ENCODE results near the gene XPC.

Gene XPC

GRCh38 chr3:14145670-14146380 is 32.6 kb downstream of the XPC start:
- H3K36me3 ChIP-seq (ENCODE audit: insufficient read depth, low read length) = peaks cover 20% of the 10 kb centered on the region; the same call in 1 of the 2 replicates
- TF ChIP-seq EZH2 (IDR thresholded peaks at IDR 0.05; ENCODE audit: borderline replicate concordance, low read length) (no peak), CTCF (IDR thresholded peaks at IDR 0.05; ENCODE audit: low read length) (peak; percentile 6; the same call in 1 of the 2 replicates)
- H3F3A ChIP-seq (ENCODE audit: insufficient read depth, low read length) = no peaks in the 10 kb centered on the region
- H4K20me1 ChIP-seq (ENCODE audit: insufficient read depth, low read length) = no peaks in the 10 kb centered on the region
- no peak overlapping the region for H3K4me3 ChIP-seq (ENCODE audit: low read depth, low read length, poor library complexity, severe bottlenecking)
- H3K9ac ChIP-seq (ENCODE audit: low read length) = no peak overlapping the region
- no peak overlapping the region for H2AFZ ChIP-seq (ENCODE audit: low read length)
- H3K27ac ChIP-seq (ENCODE audit: low read depth, low read length, poor library complexity, severe bottlenecking) = no peak overlapping the region
- no peaks in the 10 kb centered on the region for H3K27me3 ChIP-seq (ENCODE audit: insufficient read depth, low read length)
- no peak overlapping the region for H3K4me2 ChIP-seq (ENCODE audit: low read length)
- H3K79me2 ChIP-seq (ENCODE audit: insufficient read depth, low read length) = no peaks in the 10 kb centered on the region
- H3K9me3 ChIP-seq (ENCODE audit: low read length) = no peaks in the 10 kb centered on the region
- no peaks in the 10 kb centered on the region for H3K9me2 ChIP-seq (ENCODE audit: low read depth, low read length)
- peaks cover 12% of the 10 kb centered on the region for H3K4me1 ChIP-seq (ENCODE audit: insufficient read depth, low read length, severe bottlenecking)

GRCh38 chr3:14145236-14145635 is 33.2 kb downstream of the XPC start:
- H3K9me3 ChIP-seq (ENCODE audit: low read length) = no peaks in the 10 kb centered on the region
- no peaks in the 10 kb centered on the region for H4K20me1 ChIP-seq (ENCODE audit: insufficient read depth, low read length)
- H3K9ac ChIP-seq (ENCODE audit: low read length) = no peak overlapping the region
- H2AFZ ChIP-seq (ENCODE audit: low read length) = no peak overlapping the region
- no peak overlapping the region for H3K27ac ChIP-seq (ENCODE audit: low read depth, low read length, poor library complexity, severe bottlenecking)
- no peak overlapping the region for H3K4me3 ChIP-seq (ENCODE audit: low read depth, low read length, poor library complexity, severe bottlenecking)
- no peaks in the 10 kb centered on the region for H3F3A ChIP-seq (ENCODE audit: insufficient read depth, low read length)
- no peaks in the 10 kb centered on the region for H3K27me3 ChIP-seq (ENCODE audit: insufficient read depth, low read length)
- H3K4me1 ChIP-seq (ENCODE audit: insufficient read depth, low read length, severe bottlenecking) = peaks cover 12% of the 10 kb centered on the region
- H3K36me3 ChIP-seq (ENCODE audit: insufficient read depth, low read length) = peaks cover 20% of the 10 kb centered on the region; the same call in 1 of the 2 replicates
- H3K9me2 ChIP-seq (ENCODE audit: low read depth, low read length) = no peaks in the 10 kb centered on the region
- no peak overlapping the region for H3K4me2 ChIP-seq (ENCODE audit: low read length)
- no peak for TF ChIP-seq EZH2 (IDR thresholded peaks at IDR 0.05; ENCODE audit: borderline replicate concordance, low read length)
- no peak for TF ChIP-seq CTCF (IDR thresholded peaks at IDR 0.05; ENCODE audit: low read length)
- H3K79me2 ChIP-seq (ENCODE audit: insufficient read depth, low read length) = no peaks in the 10 kb centered on the region

- H3K9me3 ChIP-seq (ENCODE audit: low read length) = no peaks in the 10 kb centered on the region
- no peaks in the 10 kb centered on the region for H3F3A ChIP-seq (ENCODE audit: insufficient read depth, low read length)
- no peak overlapping the region for H3K9ac ChIP-seq (ENCODE audit: low read length)
- peaks cover 12% of the 10 kb centered on the region for H3K4me1 ChIP-seq (ENCODE audit: insufficient read depth, low read length, severe bottlenecking)
- no peak overlapping the region for H3K4me2 ChIP-seq (ENCODE audit: low read length)
- H3K27me3 ChIP-seq (ENCODE audit: insufficient read depth, low read length) = no peaks in the 10 kb centered on the region
- no peak overlapping the region for H3K4me3 ChIP-seq (ENCODE audit: low read depth, low read length, poor library complexity, severe bottlenecking)
- peak overlapping the region; percentile 29 for H3K27ac ChIP-seq (ENCODE audit: low read depth, low read length, poor library complexity, severe bottlenecking)
- peaks cover 20% of the 10 kb centered on the region; the same call in 1 of the 2 replicates for H3K36me3 ChIP-seq (ENCODE audit: insufficient read depth, low read length)
- no peak overlapping the region for H2AFZ ChIP-seq (ENCODE audit: low read length)
- no peaks in the 10 kb centered on the region for H4K20me1 ChIP-seq (ENCODE audit: insufficient read depth, low read length)
- TF ChIP-seq EZH2 (IDR thresholded peaks at IDR 0.05; ENCODE audit: borderline replicate concordance, low read length) = no peak
- TF ChIP-seq CTCF (IDR thresholded peaks at IDR 0.05; ENCODE audit: low read length) = no peak
- H3K9me2 ChIP-seq (ENCODE audit: low read depth, low read length) = no peaks in the 10 kb centered on the region
- H3K79me2 ChIP-seq (ENCODE audit: insufficient read depth, low read length) = no peaks in the 10 kb centered on the region
Observed at GRCh38 chr3:14144423-14145075, 33.9 kb downstream of the XPC start.
